Uterus (tissue), 4 donors: ENCODE measurements around the gene OR5K2. TPM values are rescaled to one million over a fixed set of nuclear protein-coding genes. Genes with fewer than 3 reads are reported as not detected.

ENCODE experiments used
- DNase-seq, 2 donors: peaks; one replicate each; pipeline ENCODE4 v3.0.0-alpha.2; 2019 to 2020
- H3K27ac ChIP-seq, 2 donors: fragments of 200-600 bp; sonication (generic); 1 replicate in 1 of 2; 2 replicates in 1 of 2; pipeline ENCODE4 v1.5.1; 2016 to 2018
- H3K27me3 ChIP-seq, 2 donors: fragments of 200-600 bp; sonication (generic); one replicate each; pipeline ENCODE4 v1.5.1; 2018 to 2019; ENCODE audit warnings: control low read depth in 1 of 2
- H3K36me3 ChIP-seq, 2 donors: fragments of 200-600 bp; sonication (generic); one replicate each; pipeline ENCODE4 v1.5.1; 2019; ENCODE audit warnings: control low read depth in 1 of 2
- H3K4me1 ChIP-seq, 2 donors: fragments of 200-600 bp; sonication (generic); one replicate each; pipeline ENCODE4 v1.5.1; 2018 to 2019; ENCODE audit warnings: control low read depth in 1 of 2
- H3K4me3 ChIP-seq, 2 donors: fragments of 200-600 bp; sonication (generic); 1 replicate in 1 of 2; 2 replicates in 1 of 2; pipeline ENCODE4 v1.5.1; 2018 to 2019; ENCODE audit warnings: mild to moderate bottlenecking in 1 of 2
- H3K9me3 ChIP-seq, 2 donors: fragments of 200-600 bp; sonication (generic); one replicate each; pipeline ENCODE4 v1.5.1; 2019; ENCODE audit warnings: control low read depth in 1 of 2
- POLR2A ChIP-seq, 2 donors: fragments of 450-650 bp; IDR thresholded peaks; one replicate each; pipeline ENCODE4 v1.6.1; 2016; ENCODE audit warnings: antibody characterized with exemption in 2 of 2, mild to moderate bottlenecking in 1 of 2, moderate library complexity in 1 of 2
- intact Hi-C: fragments of 100-400 bp; cut with DNase I; formaldehyde crosslinking; loops from one replicate; pipeline ENCODE4 v1.15.1; 2023; ENCODE audit warnings: low total_unique reads
- small RNA-seq: library from RNA; depleted of rRNA; stranded (forward); fragments of <200 nt; gene quantifications from one replicate; pipeline ENCODE3, GENCODE V24; 2016
- total RNA-seq, 4 donors: library from RNA; depleted of rRNA in 3 of 4; stranded (reverse); fragments of >200 nt in 3 of 4; gene quantifications; one replicate each; pipeline versions ENCODE4 v1.1.0 to v1.2.4, GENCODE V29; 2014 to 2023
- TF ChIP-seq, protein P1 (sequence below), 4 experiments: fragments of 200-600 bp in 2 of 4; fragments of 450-650 bp in 2 of 4; sonication (generic) in 2 of 4; IDR thresholded peaks; one replicate each; pipeline ENCODE4 v1.5.1; 2016 to 2019; ENCODE audit warnings: antibody characterized with exemption in 4 of 4, mild to moderate bottlenecking in 2 of 4, moderate library complexity in 1 of 4
- donor health status: DM: yes; HTN: yes; CAD: no.

The OR5K2 gene
- total RNA-seq, 4 donors from 2014 or later, result not detected

DNA sequence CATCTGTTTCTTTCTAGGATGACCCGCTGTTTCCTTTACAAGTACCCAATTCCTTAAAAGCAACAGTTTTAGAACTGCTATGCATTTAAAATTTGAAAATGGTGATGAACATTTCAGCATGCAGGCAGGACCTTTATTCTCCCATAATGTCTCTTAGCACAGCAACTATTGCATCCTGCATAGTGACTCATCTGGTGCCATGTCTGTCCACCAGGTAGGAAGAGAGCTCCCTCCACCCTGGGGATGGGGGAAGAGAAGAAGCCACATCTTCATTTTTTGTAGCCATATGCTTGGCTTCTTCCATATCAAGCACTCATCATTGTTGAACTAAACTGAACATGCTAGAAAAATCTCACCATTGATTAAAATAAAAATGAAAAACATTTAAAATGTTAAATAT, 44.2 kb downstream of the OR5K2 start:
- Histone ChIP-seq H3K36me3 (no peaks in the 10 kb centered on the region), H3K4me3 (no peak overlapping the region), H3K9me3 (no peaks in the 10 kb centered on the region), H3K4me1 (no peaks in the 10 kb centered on the region), H3K27ac (no peak overlapping the region), H3K27me3 (no peaks in the 10 kb centered on the region)
- DNase-seq, result no peak
- intact Hi-C loops, result no loop called here
- TF ChIP-seq, protein P1, sequence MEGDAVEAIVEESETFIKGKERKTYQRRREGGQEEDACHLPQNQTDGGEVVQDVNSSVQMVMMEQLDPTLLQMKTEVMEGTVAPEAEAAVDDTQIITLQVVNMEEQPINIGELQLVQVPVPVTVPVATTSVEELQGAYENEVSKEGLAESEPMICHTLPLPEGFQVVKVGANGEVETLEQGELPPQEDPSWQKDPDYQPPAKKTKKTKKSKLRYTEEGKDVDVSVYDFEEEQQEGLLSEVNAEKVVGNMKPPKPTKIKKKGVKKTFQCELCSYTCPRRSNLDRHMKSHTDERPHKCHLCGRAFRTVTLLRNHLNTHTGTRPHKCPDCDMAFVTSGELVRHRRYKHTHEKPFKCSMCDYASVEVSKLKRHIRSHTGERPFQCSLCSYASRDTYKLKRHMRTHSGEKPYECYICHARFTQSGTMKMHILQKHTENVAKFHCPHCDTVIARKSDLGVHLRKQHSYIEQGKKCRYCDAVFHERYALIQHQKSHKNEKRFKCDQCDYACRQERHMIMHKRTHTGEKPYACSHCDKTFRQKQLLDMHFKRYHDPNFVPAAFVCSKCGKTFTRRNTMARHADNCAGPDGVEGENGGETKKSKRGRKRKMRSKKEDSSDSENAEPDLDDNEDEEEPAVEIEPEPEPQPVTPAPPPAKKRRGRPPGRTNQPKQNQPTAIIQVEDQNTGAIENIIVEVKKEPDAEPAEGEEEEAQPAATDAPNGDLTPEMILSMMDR (IDR thresholded peaks at IDR 0.05), result no peak
- TF ChIP-seq POLR2A (IDR thresholded peaks at IDR 0.05), result no peak

DNA sequence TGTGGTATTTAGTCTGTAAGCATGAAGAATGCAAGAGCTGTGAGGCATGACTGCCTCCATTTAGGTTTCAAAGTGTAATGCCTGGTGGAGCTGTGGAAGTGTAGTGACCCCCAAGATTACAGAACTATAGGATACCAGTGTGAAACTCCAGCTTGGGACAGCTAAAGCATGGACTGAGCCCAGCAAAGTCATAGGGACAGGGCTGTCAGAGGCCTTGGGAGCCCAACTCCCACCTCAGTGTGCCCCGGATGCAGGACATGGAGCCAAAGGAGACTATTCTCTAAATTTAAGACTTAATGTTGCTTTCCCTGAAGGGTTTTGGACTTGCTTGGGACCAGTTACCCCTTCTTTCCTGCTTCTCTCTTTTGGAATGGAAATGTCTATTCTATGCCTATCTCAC, 45.1 kb downstream of the OR5K2 start:
- no peak for DNase-seq
- no peaks in the 10 kb centered on the region for H3K9me3 ChIP-seq
- intact Hi-C loops, result no loop called here
- no peaks in the 10 kb centered on the region for H3K4me1 ChIP-seq
- no peak overlapping the region for H3K4me3 ChIP-seq
- no peak overlapping the region for H3K27ac ChIP-seq
- no peaks in the 10 kb centered on the region for H3K36me3 ChIP-seq
- H3K27me3 ChIP-seq, result no peaks in the 10 kb centered on the region
- TF ChIP-seq POLR2A (IDR thresholded peaks at IDR 0.05), result no peak
- TF ChIP-seq, protein P1 (IDR thresholded peaks at IDR 0.05), result no peak

DNA sequence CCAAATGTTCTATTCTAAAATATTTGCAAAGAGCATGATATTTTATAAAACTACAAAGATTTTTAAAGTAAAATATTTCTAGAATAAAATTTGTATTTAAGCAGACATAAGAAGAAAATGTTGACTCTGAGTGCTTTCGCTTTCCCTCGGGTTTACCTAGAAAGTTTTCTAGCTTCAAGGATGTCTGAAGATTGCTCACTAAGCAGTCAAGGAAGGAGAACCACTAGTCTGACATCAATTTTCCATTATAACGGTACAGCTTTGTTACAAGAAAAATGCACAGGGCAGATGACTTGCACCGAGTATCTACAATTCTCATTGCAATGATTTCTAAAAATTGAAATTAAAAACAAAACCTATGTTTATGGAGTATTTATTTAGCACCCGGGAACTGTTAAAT, 48.5 kb downstream of the OR5K2 start:
- no peak for TF ChIP-seq POLR2A (IDR thresholded peaks at IDR 0.05)
- TF ChIP-seq, protein P1 (IDR thresholded peaks at IDR 0.05), result no peak
- no peaks in the 10 kb centered on the region for H3K27me3 ChIP-seq

More for the DNA sequence above, 48.5 kb downstream of the OR5K2 start:
- H3K36me3 ChIP-seq, result no peaks in the 10 kb centered on the region
- no peak overlapping the region for H3K27ac ChIP-seq
- no peak overlapping the region for H3K4me3 ChIP-seq
- H3K9me3 ChIP-seq, result no peaks in the 10 kb centered on the region
- DNase-seq, result no peak
- intact Hi-C loops, result no loop called here
- H3K4me1 ChIP-seq, result no peaks in the 10 kb centered on the region

Small RNA genes lying within 50 kb of the gene (small RNA-seq; reads per million reads assigned to genes)
- gene RPL38P4, result not detected

Other genes starting within 250 kb of the OR5K2 start
- gene OR5H6, start 233.4 kb upstream of the OR5K2 start, total RNA-seq, result not detected
- gene OR5H2, start 215.2 kb upstream of the OR5K2 start, total RNA-seq, result not detected
- not detected for gene OR5K4, start 143.8 kb upstream of the OR5K2 start, total RNA-seq
- gene OR5K3, start 107.0 kb upstream of the OR5K2 start, total RNA-seq, result not detected
- gene OR5K1, start 34.5 kb upstream of the OR5K2 start, total RNA-seq, result not detected
- gene CLDND1, start 25.2 kb downstream of the OR5K2 start, total RNA-seq, result 100 to 1,000 TPM; 134 to 253 (median 150) TPM
- gene GPR15, start 34.3 kb downstream of the OR5K2 start, total RNA-seq, result not detected
- 10 to 100 TPM in 3 of 4 donors, 1 to 10 TPM in 1; 2.8 to 30.5 (median 17.7) TPM for gene CPOX, start 95.9 kb downstream of the OR5K2 start, total RNA-seq